Hematopoietic multipotent progenitor cell treated with erythropoietin and hydrocortisone succinate and interleukin-3 and kit ligand, for 17 days (in vitro differentiated cells): Measurements from ENCODE around the gene C15orf61.

Experiments
- DNase-seq: peaks from one replicate; pipeline ENCODE4 v3.0.0-alpha.2; 2015; ENCODE audit warnings: low spot score

C15orf61 gene

DNA sequence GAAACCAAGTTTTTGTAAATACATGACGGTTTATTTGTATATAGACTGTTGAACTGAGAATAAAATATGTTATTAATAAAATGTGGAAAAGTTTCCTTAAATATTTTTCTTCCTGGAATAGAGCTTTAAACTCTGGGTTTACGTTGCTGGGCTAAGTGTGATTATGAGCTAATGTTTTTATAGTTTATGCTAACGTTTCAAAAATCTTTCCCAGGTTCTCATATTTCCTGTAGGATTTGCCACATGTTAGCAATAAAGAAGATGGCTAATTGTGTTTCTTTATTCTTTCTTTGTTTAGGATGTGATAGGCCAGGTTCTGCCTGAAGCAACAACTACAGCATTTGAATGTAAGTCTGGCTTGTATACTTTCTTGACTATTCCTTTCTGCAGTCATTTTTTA is 28.8 kb downstream of the C15orf61 start:
- no peak for DNase-seq

DNA sequence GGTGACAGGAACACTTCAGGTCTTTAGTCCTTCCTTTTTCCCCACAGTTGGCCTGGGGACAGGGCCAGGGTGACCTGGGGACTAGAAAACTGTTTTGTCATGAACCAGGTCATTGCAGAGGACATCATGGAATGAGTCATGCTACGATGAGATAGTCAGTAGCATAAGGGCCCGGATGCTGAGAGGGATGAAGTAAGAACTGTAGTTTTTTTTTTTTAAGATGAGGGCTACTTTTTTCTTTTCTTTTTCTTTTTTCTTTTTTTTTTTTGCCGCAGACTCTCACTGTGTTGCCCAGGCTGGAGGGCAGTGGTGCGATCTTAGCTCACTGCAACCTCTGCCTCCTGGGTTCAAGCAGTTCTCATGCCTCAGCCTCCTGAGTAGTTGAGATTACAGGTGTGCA is 29.6 kb downstream of the C15orf61 start:
- peak; percentile 21 for DNase-seq

DNA sequence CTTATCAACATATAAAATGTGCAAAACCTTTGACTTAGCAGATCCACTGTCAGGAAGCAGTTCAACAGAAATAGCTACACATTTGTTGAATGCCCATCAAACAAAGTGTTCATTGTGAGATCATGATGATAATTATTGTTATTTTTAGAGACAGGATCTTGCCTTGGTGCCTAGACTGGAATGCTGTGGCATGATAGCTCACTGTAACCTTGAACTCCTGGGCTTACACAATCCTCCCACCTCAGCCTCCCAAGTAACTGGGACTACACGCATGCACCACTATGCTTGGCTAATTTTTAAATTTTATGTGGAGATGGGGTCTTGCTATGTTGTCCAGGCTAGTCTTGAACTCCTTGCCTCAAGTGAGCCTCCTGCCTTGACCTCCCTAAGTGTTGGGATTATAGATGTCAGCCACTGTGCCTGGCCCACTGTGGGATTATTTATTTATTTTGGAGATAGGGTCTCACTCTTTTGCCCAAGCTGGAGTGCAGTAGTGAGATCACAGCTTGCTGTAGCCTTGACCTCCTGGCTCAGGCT is 30.3 kb downstream of the C15orf61 start:
- no peak for DNase-seq

DNA sequence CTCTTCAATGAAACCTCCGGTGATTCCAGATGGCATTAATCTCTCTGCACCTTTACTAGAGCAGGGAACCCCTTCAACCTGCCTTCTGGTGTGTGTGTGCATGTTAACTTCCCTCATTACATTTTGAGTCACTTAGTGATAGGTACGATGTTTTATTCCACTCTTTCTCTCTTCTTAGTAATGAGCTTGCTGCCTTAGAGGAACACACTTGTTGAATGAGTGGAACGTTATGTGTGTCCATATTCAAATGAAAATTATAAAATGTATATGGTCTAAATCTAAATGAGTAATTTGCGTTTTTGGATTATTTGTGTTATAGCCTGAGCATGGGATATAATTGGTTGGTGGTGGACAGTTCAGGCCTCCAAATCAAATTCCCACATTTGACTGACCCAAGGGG is 33.6 kb downstream of the C15orf61 start:
- DNase-seq = no peak

DNA sequence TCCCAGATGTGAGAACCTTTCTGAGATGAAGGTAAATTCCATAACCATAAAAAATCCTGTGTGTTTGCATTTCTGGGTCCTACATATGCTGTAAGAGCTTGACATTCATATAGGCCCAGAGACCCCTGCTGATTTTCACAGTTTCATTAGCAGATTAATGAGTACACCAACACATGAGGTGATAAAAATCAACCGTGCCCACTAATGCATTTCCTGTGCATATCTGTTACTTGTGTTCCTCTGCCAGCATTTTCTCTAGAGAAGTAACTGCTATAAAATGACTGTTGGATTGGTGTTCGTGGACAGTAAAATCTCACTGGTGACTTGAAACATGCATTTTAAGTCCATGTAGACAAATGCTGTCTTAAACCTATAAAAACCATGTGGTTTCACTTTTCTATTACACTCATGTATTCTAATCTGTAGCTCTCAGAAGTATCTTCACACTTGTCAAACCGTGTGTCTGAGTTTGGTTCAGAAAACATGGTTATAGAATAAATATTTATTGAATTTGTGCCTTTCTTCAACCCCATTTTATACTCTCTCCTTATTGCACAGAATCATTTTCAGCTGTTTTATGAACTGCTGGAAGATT is 36.1 kb downstream of the C15orf61 start:
- no peak for DNase-seq

DNA sequence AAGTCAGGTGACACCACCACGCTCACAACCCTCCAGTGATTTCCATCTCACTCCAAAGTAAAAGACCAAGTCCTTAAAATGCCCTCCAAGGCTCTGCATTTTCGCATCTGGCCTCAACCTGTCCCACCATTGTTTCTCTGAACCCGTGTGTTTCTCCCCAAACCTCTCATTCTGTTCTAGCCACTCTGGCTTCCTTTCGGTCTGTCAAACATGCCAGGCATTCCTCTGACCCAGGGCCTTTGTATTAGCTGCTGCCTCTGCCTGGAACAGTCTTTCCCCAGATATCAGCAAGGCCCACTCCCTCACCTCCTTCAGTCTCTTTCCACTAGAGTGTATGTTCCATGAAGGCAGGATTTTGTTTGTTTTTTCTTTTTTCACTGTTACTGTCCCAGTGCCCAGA is 37.6 kb downstream of the C15orf61 start:
- no peak for DNase-seq

DNA sequence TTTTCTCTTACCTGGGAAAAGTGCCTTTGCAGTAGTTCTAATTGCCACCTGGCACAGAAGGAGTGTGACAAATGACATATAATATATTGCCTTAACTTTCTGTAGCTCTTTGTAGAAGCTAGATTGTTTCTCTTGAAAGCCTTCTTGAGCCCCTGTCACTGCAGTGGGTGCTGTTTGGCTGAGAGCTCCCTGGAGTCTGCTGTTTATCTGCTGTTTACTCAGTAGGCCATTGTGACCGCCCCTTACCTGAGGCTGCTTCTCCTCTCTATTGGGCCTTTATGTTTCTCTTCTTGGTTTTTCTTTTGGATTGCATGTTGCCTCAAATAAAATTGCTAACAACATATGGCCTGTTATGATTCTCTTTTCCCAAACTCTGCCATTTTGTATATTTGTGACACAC is 38.2 kb downstream of the C15orf61 start:
- DNase-seq = no peak

DNA sequence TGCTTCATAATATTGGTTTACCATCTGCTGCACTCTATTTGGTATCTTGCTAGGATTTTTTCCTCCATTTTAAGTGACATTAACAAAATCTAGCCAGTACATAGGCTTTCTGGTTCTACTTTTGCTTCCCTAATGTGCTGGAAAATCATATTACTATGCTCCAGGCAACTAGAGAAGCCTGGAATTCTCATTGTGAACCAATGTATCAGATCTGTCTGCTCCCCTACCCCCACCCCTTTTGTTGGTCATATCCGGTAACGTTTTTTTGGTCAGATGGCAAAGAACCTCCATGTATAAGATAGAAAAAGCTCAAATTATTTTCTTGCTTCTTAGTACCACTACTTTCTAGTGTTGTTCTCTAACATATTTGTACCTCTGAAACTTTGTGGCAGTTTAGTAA is 38.6 kb downstream of the C15orf61 start:
- no peak for DNase-seq

DNA sequence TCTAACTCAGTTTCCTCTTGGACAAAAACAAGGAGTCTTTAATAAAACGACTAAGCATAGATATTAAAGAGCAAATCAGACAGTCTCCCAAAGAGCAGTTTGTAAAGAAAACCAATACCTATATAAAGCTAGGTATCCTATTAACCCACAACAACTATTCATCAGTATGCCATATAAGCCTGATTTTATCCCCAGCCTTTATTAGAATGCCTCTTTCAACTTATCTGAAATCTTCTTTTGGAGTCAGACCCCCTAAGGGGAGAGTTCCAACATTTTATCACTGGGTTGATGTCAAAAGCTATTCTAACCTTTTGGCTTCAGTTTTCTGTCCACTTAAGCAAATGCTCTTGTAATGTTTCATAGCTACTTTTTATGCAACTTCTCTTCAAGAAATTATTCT is 39.4 kb downstream of the C15orf61 start:
- no peak for DNase-seq

DNA sequence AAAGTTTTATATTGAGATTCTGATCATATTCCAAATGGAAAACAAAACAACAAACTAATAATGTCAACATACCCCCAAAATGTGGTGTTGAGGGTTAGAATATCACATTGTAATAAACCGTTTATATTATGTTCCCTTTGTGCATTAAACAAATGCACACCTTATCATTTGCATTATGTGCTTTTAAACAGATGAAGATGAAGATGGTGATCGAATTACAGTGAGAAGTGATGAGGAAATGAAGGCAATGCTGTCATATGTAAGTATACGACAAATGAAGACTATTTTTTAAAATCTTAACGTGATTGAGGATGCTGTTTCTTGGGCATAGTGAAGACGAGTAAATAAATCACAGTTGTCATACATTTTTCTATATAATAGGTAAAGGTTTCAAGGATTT is 42.2 kb downstream of the C15orf61 start:
- no peak for DNase-seq

DNA sequence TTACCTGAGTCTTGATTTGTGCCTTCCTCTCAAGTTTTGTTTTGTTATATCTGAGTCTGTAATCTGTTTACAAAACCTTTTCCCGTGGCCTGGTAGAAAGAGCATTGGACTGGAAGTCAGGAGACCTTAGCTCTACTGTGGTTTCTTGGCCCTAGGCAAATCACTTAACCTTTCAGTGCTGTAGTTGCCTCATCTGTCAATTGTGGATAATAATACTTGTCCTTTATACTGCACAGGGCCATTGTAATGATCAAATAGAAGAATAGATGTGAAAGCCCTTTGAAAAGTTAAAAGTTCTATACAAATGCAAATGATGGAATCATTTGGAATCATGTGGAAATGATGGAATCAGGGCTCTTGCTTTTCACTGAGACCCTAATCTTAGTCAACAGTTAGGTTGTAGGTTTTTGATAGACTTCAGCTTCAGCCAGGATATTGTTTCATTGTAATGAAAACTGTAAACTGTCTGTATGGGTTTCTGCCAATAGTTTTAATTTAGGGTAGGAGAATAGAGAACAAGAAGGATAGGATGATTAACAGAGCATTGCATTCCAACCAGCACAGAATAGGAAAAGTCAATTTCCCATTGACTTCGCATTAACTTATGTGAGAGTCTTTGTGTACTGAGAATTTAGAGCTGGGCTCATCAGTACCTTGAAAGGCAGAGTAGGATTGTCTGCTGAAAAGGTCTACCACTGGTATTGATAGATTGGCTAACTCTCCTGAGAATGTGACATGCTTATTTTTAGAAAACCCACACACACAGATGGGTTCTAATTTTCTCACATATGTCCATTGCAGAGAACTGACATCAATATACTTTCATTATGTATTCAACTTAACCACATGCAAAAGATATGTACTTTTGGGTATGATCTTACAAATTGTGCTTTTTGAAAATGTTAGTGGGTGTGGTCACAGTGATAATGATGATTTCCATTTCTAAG is 43.4 kb downstream of the C15orf61 start:
- no peak for DNase-seq

DNA sequence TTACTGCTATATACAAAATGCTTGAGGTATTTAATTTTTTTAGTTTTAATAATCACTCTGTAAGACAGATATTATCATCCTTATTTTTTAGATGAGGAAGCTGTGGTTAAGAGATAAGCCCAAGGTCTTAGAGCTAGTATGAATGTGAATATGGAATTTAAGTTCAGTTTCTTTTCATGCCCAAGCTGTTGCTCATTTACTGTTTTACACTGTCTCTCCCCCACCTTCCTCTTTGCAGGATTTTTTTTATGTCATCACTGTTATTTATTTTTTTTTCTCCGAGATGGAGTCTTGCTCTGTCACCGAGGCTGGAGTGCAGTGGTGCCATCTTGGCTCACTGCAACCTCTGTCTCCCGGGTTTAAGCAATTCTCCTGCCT is 44.0 kb downstream of the C15orf61 start:
- DNase-seq = no peak

DNA sequence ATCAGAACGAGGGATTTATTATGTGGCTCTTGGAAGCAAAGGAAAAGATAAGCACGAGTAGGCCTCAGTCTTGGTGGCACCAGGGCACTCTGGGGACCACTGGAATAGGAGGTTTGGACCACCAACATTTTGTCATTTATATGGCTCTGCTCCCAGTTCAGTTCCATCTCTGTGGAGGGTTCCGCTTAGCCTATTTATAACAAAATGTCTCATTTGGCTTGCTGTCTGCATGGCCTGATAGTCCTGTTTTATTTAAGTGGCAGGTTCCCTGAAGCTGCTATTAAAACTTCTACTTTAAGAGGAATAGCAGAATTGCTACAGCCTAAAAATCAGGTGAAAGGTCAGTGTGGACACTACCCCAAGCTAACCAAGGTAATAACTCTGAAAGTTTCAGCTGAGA is 48.7 kb downstream of the C15orf61 start:
- no peak for DNase-seq

DNA sequence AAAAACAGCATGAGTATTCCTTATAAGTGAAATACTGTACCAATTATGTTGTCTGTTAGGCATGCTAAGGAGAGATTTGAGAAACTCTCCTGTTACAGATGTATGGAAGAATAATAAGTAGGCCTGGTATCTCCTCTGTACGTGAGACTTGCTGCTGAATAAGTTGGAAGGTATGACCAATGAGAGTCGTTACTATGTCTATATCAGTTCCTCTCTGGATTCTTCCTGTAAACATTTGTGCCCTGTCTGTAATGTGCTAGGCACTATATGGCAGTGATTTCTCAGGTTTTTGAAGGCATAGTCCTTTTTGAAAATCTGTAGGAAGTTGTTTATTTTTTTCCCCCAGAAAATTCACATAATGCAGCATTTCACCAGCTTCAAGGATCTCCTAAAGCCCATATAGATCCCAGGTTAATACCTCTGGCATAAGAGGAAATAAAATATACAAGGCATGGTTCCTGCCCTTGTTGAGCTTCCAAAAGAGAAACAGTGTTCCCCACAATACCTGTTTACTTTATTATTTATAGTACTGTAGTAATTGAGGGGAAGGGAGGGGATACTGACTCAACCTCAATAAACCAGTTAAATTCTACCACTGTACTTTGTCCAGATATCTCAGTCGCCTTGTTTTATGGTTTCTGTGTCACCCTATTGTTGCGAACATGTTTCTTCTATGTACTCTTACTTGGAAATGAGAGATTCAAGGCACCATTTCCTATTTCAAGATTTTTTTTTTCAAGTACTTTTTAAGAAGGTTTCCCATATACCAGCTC is 50.1 kb downstream of the C15orf61 start:
- DNase-seq = no peak

DNA sequence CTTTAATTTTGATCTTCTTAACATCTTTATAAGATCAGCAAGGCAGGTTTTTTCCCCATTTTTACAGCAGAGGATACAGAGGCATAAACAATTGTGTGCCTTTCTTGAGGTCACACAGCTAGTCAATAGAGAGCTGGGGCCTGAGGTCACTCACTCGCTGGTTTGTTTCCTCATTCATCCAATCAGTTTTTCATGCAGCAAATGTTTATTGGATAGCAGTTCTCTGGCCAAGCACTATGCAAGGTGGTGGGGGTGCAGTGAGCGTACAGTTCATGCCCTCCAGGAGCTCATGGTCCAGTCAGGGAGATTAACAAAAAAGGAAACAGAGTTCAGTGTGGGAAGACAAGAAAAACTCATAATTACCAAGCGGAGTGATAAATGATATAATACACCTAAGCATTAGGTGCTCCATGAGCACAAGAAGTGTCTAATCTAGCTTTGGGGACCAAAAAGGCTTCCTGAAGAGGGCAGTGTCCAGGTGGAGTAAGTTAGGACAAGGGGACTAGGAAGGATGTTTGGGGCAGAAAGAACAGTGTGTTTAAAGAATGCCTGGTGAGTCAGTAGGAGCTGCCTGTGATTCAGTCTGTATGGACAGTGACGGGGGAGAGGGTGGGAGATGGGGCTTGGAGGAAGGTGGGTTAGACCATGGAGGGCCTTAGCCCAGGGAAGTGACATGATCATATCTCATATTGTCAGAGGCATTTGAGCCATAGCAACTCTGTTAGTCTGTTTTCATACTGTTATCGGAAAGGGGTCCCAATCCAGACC is 50.9 kb downstream of the C15orf61 start:
- no peak for DNase-seq

DNA sequence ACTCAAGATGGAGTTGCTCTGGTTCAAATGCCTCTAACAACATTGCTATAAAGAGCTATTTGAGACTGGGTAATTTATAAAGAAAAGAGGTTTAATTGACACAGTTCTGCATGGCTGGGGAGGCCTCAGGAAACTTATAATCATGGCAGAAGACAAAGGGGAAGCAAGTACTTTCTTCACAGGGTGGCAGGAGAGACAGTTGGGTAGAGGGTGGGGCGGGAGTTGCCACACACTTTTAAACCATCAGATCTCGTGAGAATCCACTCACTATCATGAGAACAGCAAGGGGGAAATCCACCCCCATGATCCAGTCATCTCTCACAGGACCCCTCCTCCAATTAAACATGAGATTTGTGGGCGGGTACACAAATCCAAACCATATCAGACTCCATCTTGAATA is 52.3 kb downstream of the C15orf61 start:
- DNase-seq = no peak

DNA sequence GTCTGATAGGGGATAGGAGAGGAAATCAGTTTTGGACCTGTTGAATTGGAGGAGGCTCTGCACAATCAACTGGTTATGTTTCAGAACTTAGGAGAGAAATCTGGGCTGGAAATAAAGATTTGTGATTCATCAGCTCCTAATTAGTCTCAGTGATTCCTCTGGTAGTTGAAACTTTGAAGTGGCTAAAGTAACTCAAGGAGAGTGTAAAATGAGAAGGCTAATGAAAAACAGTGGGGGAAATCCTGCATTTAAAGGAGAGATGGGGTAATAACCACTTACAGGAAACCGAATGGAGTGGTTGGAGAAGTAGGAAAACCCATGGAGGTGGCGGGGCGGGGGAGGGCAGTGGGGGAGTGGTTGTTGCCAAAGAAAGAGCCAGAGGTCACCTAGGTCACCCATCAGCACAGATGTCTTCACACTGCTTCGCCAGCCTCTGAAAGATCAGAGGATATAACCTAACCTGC is 54.1 kb downstream of the C15orf61 start:
- DNase-seq = no peak

DNA sequence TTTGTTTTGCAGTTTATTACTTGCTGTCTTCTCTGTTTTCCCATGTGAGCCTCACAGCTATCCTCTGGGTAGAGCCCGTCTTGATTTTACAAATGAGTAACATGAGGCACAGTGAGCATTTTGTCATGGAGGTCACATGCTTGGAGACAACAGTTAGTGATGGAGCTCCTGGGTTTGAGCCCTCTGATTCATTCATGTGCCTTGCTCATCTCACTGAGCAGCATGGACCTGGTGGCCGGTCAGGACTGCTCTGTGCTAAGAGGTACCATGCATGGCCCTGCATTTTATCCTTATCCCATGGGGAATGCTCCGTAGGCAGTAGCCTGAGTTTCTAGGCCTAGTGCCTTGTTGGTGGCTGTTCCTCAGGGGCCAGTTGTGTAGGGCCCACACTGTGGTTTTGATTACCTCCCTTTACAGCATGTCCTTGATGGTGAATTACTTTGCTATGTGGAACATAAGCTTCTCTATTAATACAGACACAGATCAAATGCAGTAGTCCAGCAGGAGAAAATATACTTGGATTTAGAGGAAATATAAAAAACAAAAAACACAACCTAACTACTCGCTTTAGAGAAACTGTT is 57.2 kb downstream of the C15orf61 start:
- DNase-seq = no peak

DNA sequence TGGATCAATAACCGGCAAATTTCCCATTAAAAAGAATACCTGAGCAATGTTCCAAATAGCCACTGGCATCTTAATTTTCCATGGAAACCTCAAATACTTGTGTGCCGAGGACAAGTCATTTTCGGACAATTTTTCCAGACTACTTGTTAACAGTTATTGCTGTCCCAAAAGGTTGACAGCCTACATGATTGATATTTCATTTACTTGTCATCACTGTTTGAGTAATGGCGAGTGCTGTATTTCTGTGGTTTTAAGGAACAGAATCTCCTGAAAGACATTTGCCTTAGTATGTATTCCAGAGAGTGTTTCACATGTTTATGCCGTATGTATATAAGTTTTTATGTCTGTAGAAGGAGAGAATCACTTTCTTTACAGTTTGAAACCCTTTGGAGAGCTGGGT is 58.2 kb downstream of the C15orf61 start:
- DNase-seq = no peak
